Stimulated activated CD8-positive, alpha-beta memory T cell treated with anti-CD3 and anti-CD28 coated beads, Interleukin-4, amount 100 ng/mL, for 4 hours (primary cell): ENCODE results near the gene SPOCD1.
A peak's percentile ranks its signal among the peaks of the same experiment; 100 is the strongest.

Experiments used
- DNase-seq, 2 donors: peaks; one replicate each; pipeline ENCODE4 v3.0.0-alpha.2; 2020; ENCODE audit warnings: low read depth in 2 of 2, low spot score in 1 of 2

Gene SPOCD1

DNA sequence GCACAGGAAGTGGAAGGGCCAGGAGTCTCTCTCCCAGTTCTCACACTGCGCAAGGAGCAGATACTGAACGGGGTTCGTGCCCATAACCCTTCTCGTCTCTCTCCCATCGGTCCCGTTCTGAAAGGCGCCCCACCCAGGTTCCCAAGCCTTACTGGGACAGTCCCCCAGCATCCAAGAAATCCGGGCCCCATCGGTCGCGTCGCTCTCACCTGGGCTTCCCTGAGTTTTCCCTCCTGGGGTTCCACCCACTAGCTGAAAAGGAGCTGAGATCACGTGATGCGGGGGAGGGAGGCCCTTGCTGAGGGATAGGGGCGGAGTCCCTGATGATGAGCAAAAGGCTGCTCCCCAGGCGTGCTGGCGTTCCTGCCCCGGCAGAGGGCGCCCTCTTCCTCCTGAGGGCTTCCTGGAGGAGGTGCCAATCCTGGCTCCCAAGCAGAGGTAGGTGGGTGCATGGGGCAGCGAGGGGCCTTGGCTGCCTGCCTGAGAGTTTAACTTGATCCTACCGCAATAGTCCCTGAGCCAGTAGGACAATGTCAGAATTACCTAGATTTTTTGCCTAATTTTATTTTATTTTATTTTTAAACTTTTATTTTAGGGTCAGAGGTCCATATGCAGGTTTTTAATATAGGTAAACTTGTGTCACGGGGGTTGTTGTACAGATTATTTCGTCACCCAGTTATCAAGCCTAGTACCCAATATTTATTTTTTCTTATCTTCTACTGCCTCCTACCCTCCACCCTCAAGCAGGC lies at the start of gene SPOCD1:
Gene SPOCD1 (minus strand): TSS at position 271 of the 749 bp plus-strand sequence. CDS start 689 bp downstream, outside the sequence.
- DNase-seq: peak; percentile 68 to 70

DNA sequence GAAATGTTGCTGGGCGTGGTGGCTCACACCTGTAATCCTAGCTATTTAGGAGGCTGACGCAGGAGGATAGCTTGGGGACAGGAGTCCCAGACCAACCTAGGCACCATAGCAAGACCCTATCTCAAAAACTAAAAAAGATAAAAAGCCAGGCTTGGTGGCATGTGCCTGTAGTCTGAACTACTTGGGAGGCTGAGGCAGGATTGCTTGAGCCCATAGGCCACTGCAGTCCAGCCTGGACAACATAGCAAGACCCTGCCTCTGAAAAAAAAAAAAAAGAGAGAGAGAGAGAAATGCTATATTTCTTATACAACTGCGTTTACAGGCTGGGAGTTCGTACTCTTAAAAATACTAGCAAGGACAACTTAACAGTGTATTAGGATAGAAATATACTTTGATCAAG lies 46.2 kb upstream of the SPOCD1 start:
- DNase-seq: no peak

DNA sequence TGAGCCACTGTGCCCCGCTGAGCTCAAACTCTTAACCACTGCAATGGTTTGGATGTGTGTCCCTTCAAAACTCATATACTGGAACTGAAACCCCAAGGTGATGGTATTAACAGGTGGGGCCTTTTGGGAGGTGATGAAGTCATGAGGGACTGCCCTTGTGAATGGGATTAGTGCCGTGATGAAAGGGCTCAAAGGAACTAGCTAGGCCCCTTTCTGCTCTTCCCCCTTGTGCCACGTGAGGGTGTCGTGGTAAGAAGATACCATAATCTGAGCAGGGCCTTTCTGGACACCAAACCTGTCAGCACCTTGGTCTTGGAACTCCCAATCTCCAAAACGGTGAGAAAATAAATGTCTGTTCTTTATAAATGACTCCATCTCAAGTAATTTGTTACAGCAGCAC lies 45.5 kb upstream of the SPOCD1 start:
- no peak for DNase-seq

DNA sequence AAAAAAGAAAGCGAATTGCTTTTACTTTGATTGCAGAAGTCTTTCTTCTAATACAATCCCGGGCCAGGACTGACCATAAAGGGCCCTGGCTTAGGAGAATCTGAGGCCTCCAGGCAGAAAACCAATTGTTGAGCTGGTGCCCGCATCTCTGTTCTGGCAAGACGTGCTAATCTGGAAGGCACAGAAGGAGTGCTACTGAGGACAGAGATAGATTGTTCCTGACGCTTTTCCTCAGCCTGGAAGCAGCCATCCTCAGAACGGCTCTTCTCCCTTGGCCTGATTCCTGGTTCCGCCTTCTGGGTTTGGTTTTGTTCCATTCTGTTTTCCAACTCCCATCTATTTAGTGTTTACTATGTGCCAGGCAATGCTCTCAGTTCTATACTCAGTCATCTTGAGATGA lies 44.8 kb upstream of the SPOCD1 start:
- DNase-seq: no peak

DNA sequence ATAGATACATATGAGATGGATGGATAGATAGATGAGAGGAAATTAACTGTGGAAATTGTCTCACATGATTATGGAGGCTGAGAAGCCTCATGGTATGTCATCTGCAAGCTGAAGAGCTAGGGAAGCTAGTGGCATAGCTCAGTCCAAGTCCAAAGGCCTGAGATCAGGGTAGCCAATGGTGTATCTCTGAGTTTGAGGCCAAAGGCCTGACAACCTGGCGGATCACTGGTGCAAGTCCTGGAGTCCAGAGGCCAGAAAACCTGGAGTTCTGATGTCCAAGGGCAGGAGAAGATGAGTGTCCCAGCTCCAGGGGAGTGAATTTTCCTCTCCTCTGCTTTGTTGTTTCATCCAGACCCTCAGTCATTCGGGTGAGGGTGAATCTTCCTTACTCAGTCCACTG lies 43.9 kb upstream of the SPOCD1 start:
- no peak for DNase-seq

DNA sequence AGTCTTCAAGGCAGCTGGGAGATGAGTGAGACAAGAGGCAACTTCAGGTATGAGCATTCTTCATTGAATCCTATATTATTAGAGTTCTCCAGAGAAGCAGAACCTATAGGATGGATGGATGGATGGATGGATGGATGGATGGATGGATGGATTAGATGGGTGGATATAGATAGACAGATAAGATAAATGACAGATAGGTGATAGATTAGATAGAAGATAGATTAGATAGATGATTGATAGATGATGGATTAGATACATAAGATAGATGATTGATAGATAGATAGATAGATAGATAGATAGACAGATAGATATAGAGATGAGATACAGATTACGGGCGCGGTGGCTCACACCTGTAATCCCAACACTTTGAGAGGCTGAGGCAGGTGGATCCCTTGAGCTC lies 43.2 kb upstream of the SPOCD1 start:
- DNase-seq: no peak

DNA sequence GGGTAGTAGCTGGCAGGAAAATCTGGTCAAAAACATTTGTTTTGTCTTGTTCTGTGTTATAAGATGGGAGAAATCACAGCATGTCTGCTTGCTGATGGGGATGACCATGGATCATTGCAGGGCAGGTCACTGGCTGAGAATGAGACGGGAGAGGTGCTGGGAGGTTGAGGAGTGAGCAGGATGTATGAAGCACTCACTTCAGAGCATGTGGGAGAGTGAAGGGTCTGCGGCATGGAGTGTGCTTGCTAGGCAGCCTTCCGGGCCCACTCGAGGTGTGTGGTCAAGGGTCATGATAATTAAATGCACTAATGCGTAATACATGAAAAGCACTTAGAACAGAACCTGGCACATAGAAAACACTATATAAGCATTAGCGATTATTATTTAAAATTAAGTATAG lies 42.0 kb upstream of the SPOCD1 start:
- DNase-seq: no peak

DNA sequence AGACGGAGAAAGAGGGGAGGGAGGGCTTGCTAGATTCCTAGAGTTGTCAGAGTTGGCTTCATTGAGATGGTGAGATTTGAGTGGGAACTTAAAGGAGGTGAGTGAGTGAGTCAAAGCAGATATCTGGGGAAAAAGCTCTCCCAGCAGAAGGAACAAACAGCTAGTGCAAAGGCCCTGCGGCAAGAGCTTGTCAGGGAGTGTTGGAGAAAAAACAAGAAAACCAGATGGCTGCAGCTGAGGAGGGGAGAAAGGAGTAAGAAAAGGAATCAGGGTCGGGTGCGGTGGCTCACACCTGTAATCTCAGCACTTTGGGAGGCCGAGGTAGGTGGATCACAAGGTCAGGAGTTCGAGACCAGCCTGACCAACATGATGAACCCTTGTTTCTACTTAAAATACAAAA lies 40.3 kb upstream of the SPOCD1 start:
- DNase-seq: no peak

DNA sequence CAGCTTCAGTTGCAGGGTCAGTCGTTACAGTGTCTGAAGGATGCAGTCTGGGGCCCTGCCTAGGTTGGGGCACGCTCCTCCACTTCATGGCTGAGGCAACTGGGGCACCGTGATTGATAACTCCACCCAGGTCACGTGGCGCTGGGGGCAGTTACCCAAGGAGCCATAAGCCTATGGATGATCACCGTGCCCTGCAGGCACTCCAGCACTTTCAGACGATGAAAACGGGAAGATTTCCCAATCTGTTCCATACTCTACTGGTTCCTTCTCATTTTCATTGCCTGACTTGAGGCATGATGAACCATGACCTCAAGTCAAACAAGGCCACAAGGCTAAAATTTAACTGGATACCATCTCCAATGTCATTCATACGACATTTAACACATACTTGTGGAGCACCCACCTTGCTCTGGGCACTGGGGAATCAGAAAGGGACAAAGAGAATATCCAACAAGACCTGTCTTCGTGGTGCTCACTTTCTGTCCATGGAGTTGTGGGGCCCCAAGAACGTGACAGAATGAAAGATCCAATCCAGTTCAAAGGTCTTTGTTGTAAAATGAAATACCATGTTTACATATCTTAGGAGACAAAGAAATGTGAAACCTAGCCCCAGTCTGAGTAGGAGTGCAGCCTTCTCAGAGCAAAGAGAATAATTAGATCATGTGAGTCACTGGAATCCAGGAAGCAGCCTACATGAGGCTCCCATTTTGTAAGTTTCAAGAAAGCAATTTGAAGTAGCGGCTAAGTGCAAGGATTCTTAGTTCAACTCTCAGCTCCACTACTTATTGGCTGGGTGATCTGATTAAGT lies 39.4 kb upstream of the SPOCD1 start:
- DNase-seq: no peak

DNA sequence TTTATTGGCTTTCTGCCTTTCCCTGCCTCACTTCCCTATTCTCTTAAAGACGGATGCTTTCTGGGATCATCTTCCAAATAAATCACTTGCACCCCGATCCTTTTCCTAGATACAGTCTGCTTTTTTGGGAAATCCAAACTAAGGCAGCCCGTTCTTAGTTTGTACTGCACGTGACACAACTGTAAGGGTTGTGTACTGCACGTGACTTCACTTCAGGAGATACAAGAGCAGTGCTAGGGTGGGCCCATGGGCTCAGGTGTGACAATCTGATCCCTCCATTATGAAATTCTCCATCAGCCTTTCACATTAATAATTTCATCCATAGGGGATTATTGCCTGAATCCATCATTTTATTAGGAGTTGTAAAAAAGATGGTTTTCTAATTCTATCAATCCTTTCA lies 33.8 kb upstream of the SPOCD1 start:
- DNase-seq: no peak

DNA sequence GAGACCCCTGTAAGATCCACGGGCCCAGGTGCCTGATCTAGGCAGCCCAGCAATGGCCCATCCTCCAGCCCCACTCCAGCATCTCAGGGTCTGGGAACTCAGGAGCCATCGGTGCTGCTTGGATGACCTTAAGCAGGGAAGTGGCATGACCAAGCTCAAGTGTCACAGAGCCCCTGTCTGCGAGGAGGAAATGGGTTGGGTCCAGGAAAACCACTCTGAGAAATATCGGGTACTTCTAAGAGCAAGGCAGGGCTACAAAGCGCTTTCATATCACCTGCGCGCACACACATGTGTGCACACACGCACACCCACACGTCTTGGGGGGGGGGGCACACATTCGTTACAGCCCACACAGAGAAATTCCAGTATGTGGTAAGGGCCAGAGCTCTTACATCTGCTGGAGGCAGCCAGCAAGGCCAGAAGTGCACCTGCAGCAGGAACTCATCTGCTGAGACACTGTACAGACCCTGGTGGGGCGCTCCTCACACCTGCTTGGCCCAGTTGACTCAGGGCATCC lies 32.6 kb upstream of the SPOCD1 start:
- peak in 1 of 2 donors; percentile 44 for DNase-seq

DNA sequence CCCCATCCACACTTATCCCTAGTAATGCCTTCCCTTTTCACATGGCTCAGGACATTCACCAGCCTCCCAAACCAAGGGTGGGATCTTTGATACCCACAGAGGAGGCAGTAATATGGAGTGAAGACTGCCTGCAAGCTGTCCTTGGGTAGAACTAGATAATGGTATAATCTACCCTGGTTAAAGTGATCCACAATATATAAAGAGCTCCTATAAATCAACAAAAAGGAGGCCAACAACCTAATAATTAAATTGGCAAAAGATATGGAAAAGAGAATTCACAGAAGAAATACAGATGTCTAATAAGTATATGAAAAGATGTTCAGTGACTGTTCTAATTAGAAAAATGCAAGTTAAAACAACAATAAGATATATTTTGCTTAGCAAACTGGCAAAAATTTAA lies 30.7 kb upstream of the SPOCD1 start:
- DNase-seq: no peak

DNA sequence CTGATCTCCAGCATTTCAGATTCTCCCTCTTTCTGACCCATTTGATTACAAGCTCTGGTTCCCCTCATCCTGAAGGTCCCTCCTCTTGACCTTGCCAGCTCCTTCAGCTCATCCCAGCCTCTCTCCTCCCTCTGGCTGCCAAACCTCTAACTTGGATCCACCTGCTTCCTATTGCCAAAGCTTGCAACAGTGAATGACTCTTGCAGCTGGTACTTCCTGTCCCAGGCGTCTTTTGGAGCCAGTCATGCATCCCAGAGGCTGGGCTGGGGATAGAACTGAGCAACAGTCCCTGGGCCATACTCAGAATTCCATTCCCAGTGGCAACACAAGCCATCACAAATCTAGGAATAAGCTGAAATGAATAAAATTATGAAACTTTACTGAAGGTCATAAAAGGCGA lies 27.7 kb upstream of the SPOCD1 start:
- no peak for DNase-seq

DNA sequence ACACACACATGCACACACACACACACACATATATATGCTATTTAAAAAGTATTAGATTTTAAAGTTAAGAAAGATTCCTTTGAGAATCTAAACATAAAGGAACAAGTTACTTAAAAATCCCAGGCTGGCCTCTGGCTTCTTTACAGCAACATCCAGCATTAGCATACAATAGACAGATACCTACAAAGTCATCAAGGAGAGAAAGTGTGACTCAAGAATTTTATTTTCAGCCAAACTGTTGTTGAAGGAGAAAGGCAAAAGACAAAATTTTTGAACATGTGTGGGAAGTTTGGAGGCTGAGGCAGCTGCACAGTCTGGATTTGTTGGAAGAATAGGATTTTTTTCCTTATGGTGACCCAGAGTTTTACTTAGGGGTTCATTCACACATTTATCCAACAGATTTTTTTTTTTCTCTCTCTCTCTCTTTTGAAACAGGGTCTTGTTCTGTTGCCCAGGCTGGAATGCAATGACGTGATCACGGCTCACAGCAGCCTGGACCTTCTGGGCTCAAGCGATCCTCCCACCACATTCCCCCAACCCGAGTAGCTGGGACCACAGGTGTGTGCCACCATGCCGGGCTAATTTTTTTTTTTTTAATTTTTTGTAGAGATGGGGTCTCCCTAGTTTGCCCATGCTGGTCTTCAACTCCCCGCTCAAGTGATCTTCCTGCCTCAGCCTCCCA lies 24.0 kb upstream of the SPOCD1 start:
- DNase-seq: no peak

DNA sequence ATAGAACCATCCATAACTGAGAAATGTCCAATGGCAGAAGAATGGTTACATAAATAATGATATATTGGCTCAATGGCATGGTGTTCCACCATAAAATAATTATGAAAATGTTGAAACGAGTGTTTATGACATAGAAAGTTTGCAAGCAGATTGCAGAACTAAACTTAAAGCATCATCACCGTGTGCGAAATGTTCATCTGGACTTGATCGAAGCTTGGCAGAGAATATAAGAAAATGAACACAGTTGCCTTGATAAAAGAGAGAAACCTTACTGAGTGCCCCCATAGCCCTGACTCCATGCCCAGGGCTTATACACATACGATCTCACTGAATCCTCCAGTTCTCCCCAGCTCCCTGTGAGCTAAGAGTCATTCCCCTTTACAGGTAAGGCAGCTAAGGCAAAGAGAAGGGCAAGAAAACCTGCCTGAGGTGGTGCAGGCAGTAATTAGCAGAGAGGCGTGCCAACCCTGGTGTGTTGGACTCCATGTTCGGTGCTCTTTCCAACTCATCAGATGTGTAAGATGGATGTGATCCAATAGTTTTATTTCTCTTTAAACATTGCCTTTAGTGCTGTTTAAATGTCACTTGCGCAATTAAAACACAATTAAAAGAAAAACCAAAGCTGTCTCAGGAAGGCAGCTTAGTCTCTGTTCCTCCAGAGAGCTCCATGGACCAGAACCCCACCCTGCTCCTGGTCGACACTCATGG lies 21.8 kb upstream of the SPOCD1 start:
- DNase-seq: no peak

DNA sequence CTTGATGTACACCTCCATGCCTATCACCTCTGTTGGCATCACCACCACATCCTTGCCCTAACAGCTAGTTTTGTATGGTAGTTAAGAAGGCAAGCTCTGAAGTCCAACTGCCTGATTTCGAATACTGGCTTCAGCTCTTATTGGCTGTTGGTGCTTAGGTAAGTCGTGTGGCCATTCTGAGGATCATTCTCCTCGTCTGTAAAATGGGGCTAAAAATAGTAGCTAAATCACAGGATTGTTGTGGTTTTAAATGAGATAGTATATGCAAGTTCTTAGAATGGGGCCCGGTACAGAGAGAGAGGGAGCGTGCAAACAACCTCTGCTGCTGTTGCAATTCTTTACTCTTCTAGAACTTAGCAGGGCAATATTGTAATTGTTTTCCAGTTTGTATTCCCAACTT lies 20.8 kb upstream of the SPOCD1 start:
- no peak for DNase-seq

DNA sequence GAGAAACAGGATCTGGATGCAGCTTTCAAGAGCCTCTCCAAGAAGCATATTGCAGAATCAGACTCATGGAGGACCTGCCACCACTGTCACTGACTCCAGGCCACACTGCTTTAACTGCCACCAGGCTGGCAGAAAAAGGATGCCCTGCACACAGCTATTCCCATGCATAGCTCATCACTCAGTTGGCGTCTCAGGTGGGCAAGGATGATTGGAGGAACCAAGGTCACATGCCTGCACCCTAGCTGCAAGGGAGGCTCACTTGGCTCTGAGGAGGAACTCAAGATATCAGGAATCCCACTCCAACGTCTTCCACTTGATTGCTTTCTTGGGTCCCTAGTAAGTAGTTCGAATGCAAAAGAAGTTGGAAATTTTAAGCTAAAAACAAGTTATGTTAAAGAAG lies 19.6 kb upstream of the SPOCD1 start:
- DNase-seq: no peak

DNA sequence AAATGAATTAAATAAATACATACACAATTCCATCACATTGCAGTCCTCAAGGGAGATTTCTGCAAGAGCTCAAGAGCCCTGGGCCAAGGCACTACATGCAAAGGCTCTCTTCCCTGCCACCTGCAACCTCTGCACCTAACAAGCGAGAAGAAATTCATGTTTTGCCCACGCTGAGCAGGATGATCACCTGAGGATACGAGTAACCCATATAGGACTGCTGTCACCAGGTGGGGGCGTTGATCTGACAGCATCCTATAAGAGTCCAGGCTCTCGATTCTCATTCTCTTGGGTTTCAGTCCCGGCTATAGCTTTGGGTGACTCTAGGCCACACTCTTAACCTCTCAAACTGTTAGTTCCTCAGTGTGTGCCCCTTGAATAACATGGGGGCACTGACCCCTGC lies 18.7 kb upstream of the SPOCD1 start:
- no peak for DNase-seq

DNA sequence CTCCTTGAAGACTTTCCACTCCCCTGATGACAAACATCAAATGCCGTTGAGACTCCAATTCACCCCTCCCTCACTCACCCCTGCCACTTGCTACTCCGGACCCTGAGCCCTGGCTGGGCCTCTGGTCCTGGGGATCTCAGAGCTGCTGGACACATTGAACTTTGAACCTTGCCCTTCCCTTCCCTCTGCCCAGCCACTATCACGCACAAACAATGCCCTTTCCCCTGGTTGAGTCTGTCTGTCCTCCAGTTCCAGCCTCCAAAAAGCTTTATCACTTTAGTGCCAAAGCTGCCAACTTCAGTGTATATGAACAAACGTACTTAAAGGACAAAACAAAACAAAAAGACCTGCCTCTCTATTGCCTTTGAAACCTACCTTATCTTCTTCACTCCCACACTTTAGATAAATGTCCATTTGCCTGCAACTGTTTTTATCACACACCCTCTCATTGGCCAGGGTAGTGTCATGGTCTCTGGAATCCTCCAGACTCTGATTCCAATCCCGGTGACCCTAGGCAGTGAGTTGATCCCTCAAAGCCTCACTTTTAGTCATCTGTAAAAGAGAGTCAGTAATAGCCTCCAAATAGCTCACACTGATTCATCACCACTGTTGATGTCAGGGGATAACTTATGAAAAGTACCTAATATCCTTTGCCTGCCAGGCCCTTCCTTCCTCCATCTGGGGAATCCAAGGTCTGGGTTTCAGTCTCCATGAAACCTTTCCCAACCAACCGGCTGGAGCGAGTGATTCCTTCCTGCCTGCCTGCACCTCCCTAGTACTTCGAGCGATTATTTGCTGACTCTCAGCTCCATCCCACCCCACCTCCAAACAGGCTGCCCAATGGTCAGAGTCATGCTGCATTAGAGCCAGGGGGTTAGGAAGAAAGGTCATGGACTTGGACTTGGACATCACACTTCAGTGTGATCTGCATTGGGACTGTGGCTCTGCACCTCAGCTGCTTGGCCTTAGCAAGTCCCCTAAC lies 15.9 kb upstream of the SPOCD1 start:
- no peak for DNase-seq

DNA sequence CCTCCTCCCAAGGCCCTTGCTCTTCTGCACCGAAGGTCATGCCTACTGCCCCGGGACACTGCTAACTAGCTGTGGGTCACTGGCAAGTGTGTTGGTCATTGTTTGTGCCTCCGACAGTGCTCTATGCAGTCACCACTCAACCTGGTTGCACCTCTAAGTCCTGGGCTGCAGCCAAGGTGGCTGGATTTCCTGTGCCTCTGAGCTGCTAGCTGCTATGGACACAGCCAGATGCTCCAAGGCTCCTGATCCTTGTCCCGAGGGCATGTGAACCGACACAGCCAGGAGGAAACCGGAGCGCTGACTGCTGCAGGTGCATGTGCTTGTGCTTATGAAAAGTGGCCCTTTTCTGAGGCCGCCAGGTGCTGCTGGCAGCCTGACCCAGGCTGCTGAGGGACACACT lies 14.7 kb upstream of the SPOCD1 start:
- no peak for DNase-seq
